Measurements from ENCODE around the gene ZMAT5.

The ZMAT5 gene

GRCh38 chr22:29715705-29716104 lies 51.1 kb downstream of the ZMAT5 start:
- Histone ChIP-seq H3K36me3 (ENCODE audit: control insufficient read depth in 1 of 2, insufficient read depth in 2 of 2, low read length in 2 of 2) (no peaks in the 10 kb centered on the region), H3K4me3 (ENCODE audit: low read depth in 1 of 2, low read length in 2 of 2) (no peak overlapping the region), H3K4me1 (ENCODE audit: control insufficient read depth in 1 of 2, insufficient read depth in 2 of 2, low read length in 2 of 2) (peaks cover 0 to 18% of the 10 kb centered on the region in 2 donors), H3K27me3 (ENCODE audit: low read depth, low read length) (peaks cover 15% of the 10 kb centered on the region), H3K27ac (ENCODE audit: low read length) (no peak overlapping the region), H3K9me3 (ENCODE audit: control insufficient read depth in 1 of 2, low read length in 2 of 2) (no peaks in the 10 kb centered on the region)

GRCh38 chr22:29715240-29715639 lies 51.6 kb downstream of the ZMAT5 start:
- Histone ChIP-seq H3K36me3 (ENCODE audit: control insufficient read depth in 1 of 2, insufficient read depth in 2 of 2, low read length in 2 of 2) (no peaks in the 10 kb centered on the region), H3K27me3 (ENCODE audit: low read depth, low read length) (peaks cover 15% of the 10 kb centered on the region), H3K27ac (ENCODE audit: low read length) (no peak overlapping the region), H3K4me1 (ENCODE audit: control insufficient read depth in 1 of 2, insufficient read depth in 2 of 2, low read length in 2 of 2) (peaks cover 0 to 18% of the 10 kb centered on the region in 2 donors), H3K9me3 (ENCODE audit: control insufficient read depth in 1 of 2, low read length in 2 of 2) (no peaks in the 10 kb centered on the region), H3K4me3 (ENCODE audit: low read depth in 1 of 2, low read length in 2 of 2) (no peak overlapping the region)

GRCh38 chr22:29713156-29713727 lies 53.6 kb downstream of the ZMAT5 start:
- Histone ChIP-seq H3K27me3 (ENCODE audit: low read depth, low read length) (peaks cover 2% of the 10 kb centered on the region), H3K36me3 (ENCODE audit: control insufficient read depth in 1 of 2, insufficient read depth in 2 of 2, low read length in 2 of 2) (no peaks in the 10 kb centered on the region), H3K27ac (ENCODE audit: low read length) (no peak overlapping the region), H3K4me1 (ENCODE audit: control insufficient read depth in 1 of 2, insufficient read depth in 2 of 2, low read length in 2 of 2) (peaks cover 0 to 10% of the 10 kb centered on the region in 2 donors), H3K9me3 (ENCODE audit: control insufficient read depth in 1 of 2, low read length in 2 of 2) (no peaks in the 10 kb centered on the region), H3K4me3 (ENCODE audit: low read depth in 1 of 2, low read length in 2 of 2) (no peak overlapping the region)

GRCh38 chr22:29712119-29712518 lies 54.7 kb downstream of the ZMAT5 start:
- Histone ChIP-seq H3K9me3 (ENCODE audit: control insufficient read depth in 1 of 2, low read length in 2 of 2) (no peaks in the 10 kb centered on the region), H3K27me3 (ENCODE audit: low read depth, low read length) (no peaks in the 10 kb centered on the region), H3K4me3 (ENCODE audit: low read depth in 1 of 2, low read length in 2 of 2) (no peak overlapping the region), H3K4me1 (ENCODE audit: control insufficient read depth in 1 of 2, insufficient read depth in 2 of 2, low read length in 2 of 2) (peaks cover 0 to 10% of the 10 kb centered on the region in 2 donors), H3K27ac (ENCODE audit: low read length) (no peak overlapping the region), H3K36me3 (ENCODE audit: control insufficient read depth in 1 of 2, insufficient read depth in 2 of 2, low read length in 2 of 2) (no peaks in the 10 kb centered on the region)

GRCh38 chr22:29710922-29711593 lies 55.7 kb downstream of the ZMAT5 start:
- Histone ChIP-seq H3K27ac (ENCODE audit: low read length) (no peak overlapping the region), H3K4me3 (ENCODE audit: low read depth in 1 of 2, low read length in 2 of 2) (no peak overlapping the region), H3K27me3 (ENCODE audit: low read depth, low read length) (no peaks in the 10 kb centered on the region), H3K36me3 (ENCODE audit: control insufficient read depth in 1 of 2, insufficient read depth in 2 of 2, low read length in 2 of 2) (no peaks in the 10 kb centered on the region), H3K4me1 (ENCODE audit: control insufficient read depth in 1 of 2, insufficient read depth in 2 of 2, low read length in 2 of 2) (peaks cover 0 to 13% of the 10 kb centered on the region in 2 donors), H3K9me3 (ENCODE audit: control insufficient read depth in 1 of 2, low read length in 2 of 2) (no peaks in the 10 kb centered on the region)

- Histone ChIP-seq H3K27ac (ENCODE audit: low read length) (no peak overlapping the region), H3K9me3 (ENCODE audit: control insufficient read depth in 1 of 2, low read length in 2 of 2) (no peaks in the 10 kb centered on the region), H3K27me3 (ENCODE audit: low read depth, low read length) (no peaks in the 10 kb centered on the region), H3K36me3 (ENCODE audit: control insufficient read depth in 1 of 2, insufficient read depth in 2 of 2, low read length in 2 of 2) (no peaks in the 10 kb centered on the region), H3K4me1 (ENCODE audit: control insufficient read depth in 1 of 2, insufficient read depth in 2 of 2, low read length in 2 of 2) (peaks cover 0 to 8% of the 10 kb centered on the region in 2 donors), H3K4me3 (ENCODE audit: low read depth in 1 of 2, low read length in 2 of 2) (no peak overlapping the region)
Observed at GRCh38 chr22:29710193-29710592, 56.6 kb downstream of the ZMAT5 start.

GRCh38 chr22:29707471-29707870 lies 59.3 kb downstream of the ZMAT5 start:
- Histone ChIP-seq H3K9me3 (ENCODE audit: control insufficient read depth in 1 of 2, low read length in 2 of 2) (no peaks in the 10 kb centered on the region), H3K4me3 (ENCODE audit: low read depth in 1 of 2, low read length in 2 of 2) (no peak overlapping the region), H3K27me3 (ENCODE audit: low read depth, low read length) (no peaks in the 10 kb centered on the region), H3K4me1 (ENCODE audit: control insufficient read depth in 1 of 2, insufficient read depth in 2 of 2, low read length in 2 of 2) (peaks cover 4 to 28% of the 10 kb centered on the region in 2 donors), H3K27ac (ENCODE audit: low read length) (no peak overlapping the region), H3K36me3 (ENCODE audit: control insufficient read depth in 1 of 2, insufficient read depth in 2 of 2, low read length in 2 of 2) (no peaks in the 10 kb centered on the region)

- Histone ChIP-seq H3K27ac (ENCODE audit: low read length) (no peak overlapping the region), H3K4me1 (ENCODE audit: control insufficient read depth in 1 of 2, insufficient read depth in 2 of 2, low read length in 2 of 2) (peaks cover 4 to 29% of the 10 kb centered on the region in 2 donors), H3K4me3 (ENCODE audit: low read depth in 1 of 2, low read length in 2 of 2) (no peak overlapping the region), H3K36me3 (ENCODE audit: control insufficient read depth in 1 of 2, insufficient read depth in 2 of 2, low read length in 2 of 2) (no peaks in the 10 kb centered on the region), H3K9me3 (ENCODE audit: control insufficient read depth in 1 of 2, low read length in 2 of 2) (no peaks in the 10 kb centered on the region), H3K27me3 (ENCODE audit: low read depth, low read length) (no peaks in the 10 kb centered on the region)
Observed at GRCh38 chr22:29707010-29707409, 59.8 kb downstream of the ZMAT5 start.

- H3K4me3 ChIP-seq (ENCODE audit: low read depth in 1 of 2, low read length in 2 of 2) = no peak overlapping the region
- no peaks in the 10 kb centered on the region for H3K27me3 ChIP-seq (ENCODE audit: low read depth, low read length)
- H3K27ac ChIP-seq (ENCODE audit: low read length) = no peak overlapping the region
- H3K4me1 ChIP-seq (ENCODE audit: control insufficient read depth in 1 of 2, insufficient read depth in 2 of 2, low read length in 2 of 2) = peaks cover 4 to 29% of the 10 kb centered on the region in 2 donors
- no peaks in the 10 kb centered on the region for H3K36me3 ChIP-seq (ENCODE audit: control insufficient read depth in 1 of 2, insufficient read depth in 2 of 2, low read length in 2 of 2)
- no peaks in the 10 kb centered on the region for H3K9me3 ChIP-seq (ENCODE audit: control insufficient read depth in 1 of 2, low read length in 2 of 2)
Observed at GRCh38 chr22:29706486-29706885, 60.3 kb downstream of the ZMAT5 start.

- H3K27ac ChIP-seq (ENCODE audit: low read length) = no peak overlapping the region
- peaks cover 4 to 27% of the 10 kb centered on the region in 2 donors for H3K4me1 ChIP-seq (ENCODE audit: control insufficient read depth in 1 of 2, insufficient read depth in 2 of 2, low read length in 2 of 2)
Observed at GRCh38 chr22:29705651-29706050, 61.2 kb downstream of the ZMAT5 start.

GRCh38 chr22:29704528-29705285 lies 62.1 kb downstream of the ZMAT5 start:
- no peak overlapping the region for H3K4me3 ChIP-seq (ENCODE audit: low read depth in 1 of 2, low read length in 2 of 2)
- no peaks in the 10 kb centered on the region for H3K27me3 ChIP-seq (ENCODE audit: low read depth, low read length)
- no peaks in the 10 kb centered on the region for H3K36me3 ChIP-seq (ENCODE audit: control insufficient read depth in 1 of 2, insufficient read depth in 2 of 2, low read length in 2 of 2)
- H3K9me3 ChIP-seq (ENCODE audit: control insufficient read depth in 1 of 2, low read length in 2 of 2) = no peaks in the 10 kb centered on the region
- peaks cover 4 to 27% of the 10 kb centered on the region in 2 donors for H3K4me1 ChIP-seq (ENCODE audit: control insufficient read depth in 1 of 2, insufficient read depth in 2 of 2, low read length in 2 of 2)
- H3K27ac ChIP-seq (ENCODE audit: low read length) = no peak overlapping the region

More at GRCh38 chr22:29705651-29706050, 61.2 kb downstream of the ZMAT5 start:
- Histone ChIP-seq H3K27me3 (ENCODE audit: low read depth, low read length) (no peaks in the 10 kb centered on the region), H3K36me3 (ENCODE audit: control insufficient read depth in 1 of 2, insufficient read depth in 2 of 2, low read length in 2 of 2) (no peaks in the 10 kb centered on the region), H3K9me3 (ENCODE audit: control insufficient read depth in 1 of 2, low read length in 2 of 2) (no peaks in the 10 kb centered on the region), H3K4me3 (ENCODE audit: low read depth in 1 of 2, low read length in 2 of 2) (no peak overlapping the region)

Data from muscle layer of duodenum (tissue), 2 donors.